HEK293 (cell line): ENCODE measurements around the gene MTFR1L.

ENCODE experiments used
- CTCF ChIA-PET: fragments of 350-600 bp; formaldehyde crosslinking; extraction: SDS; loops from one replicate; lab custom pipeline; 2021; ENCODE audit warnings: antibody characterized with exemption; lab: Yijun Ruan, JAX
- POLR2A ChIA-PET: fragments of 300-600 bp; formaldehyde crosslinking; extraction: SDS; loops from one replicate; lab custom pipeline; 2020; ENCODE audit warnings: antibody characterized with exemption, inconsistent platforms; lab: Yijun Ruan, JAX
- H3K27ac ChIP-seq: fragments of 200-500 bp; sonication (Bioruptor generic); 2 replicates; pipeline ENCODE4 v1.5.1; 2014; ENCODE audit warnings: low read depth, low read length, control low read depth, inconsistent platforms; ENCODE audit errors: extremely low read depth
- H3K36me3 ChIP-seq, 2 experiments: fragments of 200-500 bp in 1 of 2; sonication (Bioruptor generic) in 1 of 2; 1 replicate in 1 of 2; 2 replicates in 1 of 2; pipeline ENCODE4 v1.5.1; 2014 to 2017; ENCODE audit warnings: inconsistent platforms in 2 of 2, low read length in 2 of 2; ENCODE audit not compliant: control insufficient read depth in 2 of 2, insufficient read depth in 1 of 2
- H3K4me1 ChIP-seq: fragments of 200-500 bp; sonication (Bioruptor generic); 2 replicates; pipeline ENCODE4 v1.5.1; 2014; ENCODE audit warnings: mild to moderate bottlenecking, low read length, inconsistent platforms; ENCODE audit not compliant: control insufficient read depth, insufficient read depth
- H3K4me3 ChIP-seq: 2 replicates; pipeline ENCODE4 v1.5.1; 2011; ENCODE audit warnings: low read depth, mild to moderate bottlenecking, control low read depth, low read length, moderate library complexity
- H3K9me3 ChIP-seq: fragments of 200-500 bp; sonication (Bioruptor generic); 2 replicates; pipeline ENCODE4 v1.5.1; 2014; ENCODE audit warnings: low read depth, low read length, inconsistent platforms; ENCODE audit not compliant: control insufficient read depth, insufficient read depth
- CTCF ChIP-seq: fragments of 450-650 bp; formaldehyde crosslinking; IDR thresholded peaks from 2 replicates; pipeline ENCODE4 v1.5.1; 2016; ENCODE audit warnings: missing biosample characterization, missing genetic modification characterization
- FEZF1 ChIP-seq: fragments of 450-650 bp; formaldehyde crosslinking; IDR thresholded peaks from 2 replicates; pipeline ENCODE4 v1.5.1; 2016; ENCODE audit warnings: missing biosample characterization, missing genetic modification characterization
- GLIS1 ChIP-seq: fragments of 450-650 bp; formaldehyde crosslinking; IDR thresholded peaks from 2 replicates; pipeline ENCODE4 v1.5.1; 2016; ENCODE audit warnings: missing biosample characterization, missing genetic modification characterization
- GLIS2 ChIP-seq: fragments of 450-650 bp; formaldehyde crosslinking; IDR thresholded peaks from 2 replicates; pipeline ENCODE4 v1.5.1; 2016; ENCODE audit warnings: missing biosample characterization, missing genetic modification characterization
- KLF17 ChIP-seq: fragments of 450-650 bp; formaldehyde crosslinking; IDR thresholded peaks from 2 replicates; pipeline ENCODE4 v1.5.1; 2016; ENCODE audit warnings: missing biosample characterization, missing genetic modification characterization
- KLF8 ChIP-seq: fragments of 450-650 bp; formaldehyde crosslinking; IDR thresholded peaks from 2 replicates; pipeline ENCODE4 v1.5.1; 2016; ENCODE audit warnings: missing biosample characterization, missing genetic modification characterization
- MYNN ChIP-seq: fragments of 450-650 bp; formaldehyde crosslinking; IDR thresholded peaks from 2 replicates; pipeline ENCODE4 v1.5.1; 2016; ENCODE audit warnings: missing biosample characterization, missing genetic modification characterization, borderline replicate concordance
- PATZ1 ChIP-seq: fragments of 450-650 bp; formaldehyde crosslinking; IDR thresholded peaks from 2 replicates; pipeline ENCODE4 v1.5.1; 2016; ENCODE audit warnings: missing biosample characterization, missing genetic modification characterization
- SP3 ChIP-seq: fragments of 450-650 bp; formaldehyde crosslinking; IDR thresholded peaks from 2 replicates; pipeline ENCODE4 v1.5.1; 2016; ENCODE audit warnings: missing biosample characterization, missing genetic modification characterization
- TSHZ1 ChIP-seq: fragments of 450-650 bp; formaldehyde crosslinking; IDR thresholded peaks from 2 replicates; pipeline ENCODE4 v1.5.1; 2016; ENCODE audit warnings: missing biosample characterization, missing genetic modification characterization, borderline replicate concordance
- ZBTB6 ChIP-seq: fragments of 450-650 bp; formaldehyde crosslinking; IDR thresholded peaks from 2 replicates; pipeline ENCODE4 v1.5.1; 2017; ENCODE audit warnings: missing biosample characterization, missing genetic modification characterization
- ZFHX2 ChIP-seq: fragments of 450-650 bp; formaldehyde crosslinking; conservative IDR thresholded peaks from 2 replicates; pipeline ENCODE4 v1.5.1; 2016; ENCODE audit warnings: missing biosample characterization, missing genetic modification characterization
- ZNF140 ChIP-seq: fragments of 450-650 bp; formaldehyde crosslinking; IDR thresholded peaks from 2 replicates; pipeline ENCODE4 v1.5.1; 2016; ENCODE audit warnings: missing biosample characterization, missing genetic modification characterization
- ZNF18 ChIP-seq: fragments of 450-650 bp; formaldehyde crosslinking; IDR thresholded peaks from 2 replicates; pipeline ENCODE4 v1.5.1; 2016; ENCODE audit warnings: missing biosample characterization, missing genetic modification characterization
- ZNF324 ChIP-seq: fragments of 450-650 bp; formaldehyde crosslinking; IDR thresholded peaks from 2 replicates; pipeline ENCODE4 v1.5.1; 2016; ENCODE audit warnings: missing biosample characterization, missing genetic modification characterization
- ZNF449 ChIP-seq: fragments of 450-650 bp; formaldehyde crosslinking; IDR thresholded peaks from 2 replicates; pipeline ENCODE4 v1.5.1; 2017; ENCODE audit warnings: missing biosample characterization, mild to moderate bottlenecking, missing genetic modification characterization, moderate library complexity
- ZNF501 ChIP-seq: fragments of 450-650 bp; formaldehyde crosslinking; IDR thresholded peaks from 2 replicates; pipeline ENCODE4 v1.5.1; 2016; ENCODE audit warnings: missing biosample characterization, missing genetic modification characterization
- ZNF521 ChIP-seq: fragments of 450-650 bp; formaldehyde crosslinking; IDR thresholded peaks from 2 replicates; pipeline ENCODE4 v1.5.1; 2017; ENCODE audit warnings: missing biosample characterization, mild to moderate bottlenecking, missing genetic modification characterization
- ZNF596 ChIP-seq: fragments of 450-650 bp; IDR thresholded peaks from 2 replicates; pipeline ENCODE4 v1.5.0; 2018; ENCODE audit warnings: missing biosample characterization, mild to moderate bottlenecking, missing genetic modification characterization, moderate library complexity
- ZNF626 ChIP-seq: fragments of 450-650 bp; sonication (Bioruptor Pico); formaldehyde crosslinking; IDR thresholded peaks from 2 replicates; pipeline ENCODE4 v1.5.1; 2018; ENCODE audit warnings: missing biosample characterization, missing genetic modification characterization, inconsistent platforms
- ZNF654 ChIP-seq: fragments of 450-650 bp; formaldehyde crosslinking; IDR thresholded peaks from 2 replicates; pipeline ENCODE4 v1.5.1; 2016; ENCODE audit warnings: low read depth, missing biosample characterization, missing genetic modification characterization

MTFR1L gene

GRCh38 chr1:25809929-25810328, 9.8 kb upstream of the MTFR1L start (continued):
- TF ChIP-seq CTCF (tag by site-specific recombination): no peak
- TF ChIP-seq MYNN (tag by site-specific recombination): no peak

GRCh38 chr1:25810341-25811299, 9.1 kb upstream of the MTFR1L start:
- Histone ChIP-seq H3K27ac (no peak overlapping the region), H3K4me1 (no peaks in the 10 kb centered on the region), H3K9me3 (no peaks in the 10 kb centered on the region), H3K36me3 (peaks cover 7 to 96% of the 10 kb centered on the region in 2 experiments; a peak in 2 of 3 replicates), H3K4me3 (no peak overlapping the region)
- ChIA-PET POLR2A (interaction anchor here (1.0 to 2.7 kb wide), 3 partner anchors 10 to 563 kb away, joined by 3 to 14 read pairs (median 5); partner anchors contain the start of genes RSRP1 and SELENON), CTCF (interaction anchor here (0.6 to 2.9 kb wide), 17 partner anchors 10 to 598 kb away, joined by 3 to 25 read pairs (median 4); partner anchors contain the start of gene SELENON)
- TF ChIP-seq KLF17 (tag by site-specific recombination) (peak; percentile 79; the same call in 1 of the 2 replicates), ZNF654 (tag by site-specific recombination) (peak; percentile 94), FEZF1 (tag by site-specific recombination) (no peak), ZNF521 (no peak), TSHZ1 (tag by site-specific recombination) (0 out of 2 replicates have a peak, but pooled peaks have one; percentile 28), PATZ1 (tag by site-specific recombination) (peak; percentile 95), SP3 (tag by site-specific recombination) (no peak), ZNF596 (tag by site-specific recombination) (no peak), GLIS1 (peak; percentile 96), ZNF18 (tag by site-specific recombination) (no peak), ZNF324 (peak; percentile 54; the same call in 1 of the 2 replicates), ZFHX2 (no peak), ZNF501 (peak; percentile 73; the same call in 1 of the 2 replicates), ZNF140 (tag by site-specific recombination) (no peak), ZBTB6 (no peak), ZNF449 (tag by site-specific recombination) (0 out of 2 replicates have a peak, but pooled peaks have one; percentile 15), ZNF626 (no peak), GLIS2 (tag by site-specific recombination) (peak; percentile 91), KLF8 (tag by site-specific recombination) (peak; percentile 52; the same call in 1 of the 2 replicates)
